ENCODE data around the gene RHOG.
"Not testable (repeated sequence)": the region's sequence is repeated elsewhere in the genome, so short reads cannot be mapped to it uniquely, and the experiment has no call there.

The RHOG gene

DNA sequence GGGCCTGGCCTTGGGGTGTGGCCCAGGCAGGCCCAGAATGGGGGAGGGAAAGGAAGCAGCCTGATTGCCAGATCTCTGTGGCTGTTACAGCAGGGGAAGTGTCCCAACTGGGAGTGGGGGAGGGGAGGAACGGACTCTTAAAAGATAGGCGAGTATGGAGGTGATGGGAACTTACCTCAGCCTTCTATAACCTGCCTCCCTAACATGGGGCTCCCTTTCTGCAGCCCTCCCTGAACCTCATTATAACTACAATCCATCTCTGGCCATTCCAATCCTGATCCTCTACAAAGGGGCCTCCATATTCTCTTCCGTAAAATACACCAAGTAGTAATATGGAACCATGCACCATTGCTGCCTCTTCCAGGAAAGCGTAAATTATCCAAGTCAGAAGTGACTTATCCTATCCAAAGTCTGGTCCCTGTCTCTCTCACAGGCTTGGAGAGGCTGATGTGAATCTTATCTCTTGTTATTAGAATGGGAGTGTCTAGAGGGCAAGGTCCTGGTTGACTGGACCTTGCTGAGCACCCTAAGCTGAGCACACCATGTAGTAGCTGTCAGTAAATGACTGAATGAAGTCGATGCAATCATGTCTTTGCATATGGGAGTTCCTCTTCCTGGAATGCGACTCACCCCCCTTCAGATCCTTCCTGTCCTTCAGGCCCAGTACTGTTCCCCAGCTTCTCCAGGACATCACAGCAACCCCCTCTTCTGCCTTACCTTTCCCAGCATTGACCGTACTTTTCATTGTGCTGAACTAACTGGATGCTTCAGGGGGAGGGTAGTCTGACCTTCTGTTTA lies 5.9 kb downstream of the RHOG start:
- peak in 9 of 51 donors; percentile 13 to 55 (median 33) for DNase-seq

DNA sequence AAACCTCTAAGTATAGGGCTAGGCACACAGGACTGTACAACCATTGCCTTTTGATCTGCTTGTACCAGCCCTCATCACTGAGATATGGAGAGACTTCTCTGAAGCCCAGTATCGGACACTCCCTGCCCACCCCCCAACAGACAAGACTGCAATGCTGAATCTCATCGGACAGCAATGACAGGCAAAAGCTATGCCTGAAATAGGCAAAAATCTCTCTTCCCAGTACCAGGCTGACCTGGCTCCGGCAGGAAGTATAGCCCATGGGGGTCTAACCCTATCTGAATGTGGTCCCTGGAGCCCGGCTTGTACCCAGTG lies 6.5 kb downstream of the RHOG start:
- no peak for DNase-seq

DNA sequence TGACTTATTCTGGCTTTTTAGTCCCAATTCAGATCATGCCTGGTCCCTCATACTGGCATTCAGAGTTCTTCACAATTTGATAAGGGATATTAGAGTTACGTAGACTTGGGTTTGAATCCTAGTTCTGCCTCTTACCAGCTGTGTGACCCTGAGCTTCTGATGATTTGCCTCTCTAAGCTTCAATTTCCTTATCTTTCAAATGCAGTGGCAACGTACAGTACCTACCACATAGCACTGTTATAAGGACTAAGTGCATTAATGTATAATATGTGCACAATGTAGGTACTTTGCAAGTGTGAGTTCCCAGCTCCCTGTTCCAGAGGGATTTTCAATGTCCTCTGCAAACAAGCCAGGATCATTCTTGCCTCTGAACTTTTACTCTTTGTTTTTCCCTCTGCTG lies 7.3 kb downstream of the RHOG start:
- DNase-seq: no peak

DNA sequence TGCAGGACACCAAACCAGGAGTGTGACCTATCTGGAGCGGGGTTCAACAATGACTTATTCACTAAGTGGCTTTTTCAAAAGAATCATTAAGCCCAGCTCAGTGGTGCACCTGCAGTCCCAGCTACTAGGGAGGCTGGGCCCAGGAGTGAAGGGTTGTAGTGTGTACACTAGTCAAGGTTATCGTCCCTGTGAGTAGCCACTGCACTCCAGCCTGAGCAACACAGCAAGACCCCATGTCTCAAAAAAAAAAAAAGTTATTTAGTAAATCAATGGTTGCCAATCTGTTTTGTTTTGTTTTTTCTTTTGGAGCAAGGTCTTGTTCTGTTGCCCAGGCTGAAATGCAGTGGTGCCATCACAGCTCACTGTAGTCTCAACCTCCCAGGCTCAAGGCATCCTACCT lies 7.9 kb downstream of the RHOG start:
- peak in 1 of 51 donors; percentile 8 for DNase-seq

GRCh38 chr11:3831378-3832239 lies 9.2 kb downstream of the RHOG start:
- peak in 4 of 51 donors; percentile 8 to 36 (median 22) for DNase-seq

DNA sequence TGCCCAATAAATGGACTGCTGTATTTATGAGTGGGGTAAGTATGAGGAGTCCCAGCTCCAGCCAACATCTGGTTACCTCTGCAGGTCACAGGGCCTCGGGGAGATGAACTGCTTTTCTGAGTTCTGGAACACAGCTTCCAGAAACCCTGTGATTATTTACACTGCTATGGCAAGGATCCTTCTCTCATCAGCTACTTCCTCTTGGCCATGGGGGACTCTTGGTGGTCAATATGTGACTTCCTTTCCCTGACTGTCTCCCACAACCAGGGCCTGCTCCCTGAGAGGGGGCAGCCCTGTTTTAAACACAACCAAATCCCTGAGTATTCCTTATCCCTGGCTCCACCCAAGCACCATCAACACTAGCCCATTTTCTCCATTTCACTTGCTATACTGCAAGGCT lies 10.0 kb downstream of the RHOG start:
- no peak for DNase-seq

- no peak for DNase-seq
Observed at GRCh38 chr11:3830088-3830487, 10.7 kb downstream of the RHOG start.

GRCh38 chr11:3827434-3828186 lies 13.1 kb downstream of the RHOG start:
- DNase-seq: peak in 11 of 51 donors; percentile 24 to 59 (median 34)

- peak in 34 of 51 donors; percentile 24 to 90 (median 71) for DNase-seq
Observed at GRCh38 chr11:3826721-3827120, 14.0 kb downstream of the RHOG start.

DNA sequence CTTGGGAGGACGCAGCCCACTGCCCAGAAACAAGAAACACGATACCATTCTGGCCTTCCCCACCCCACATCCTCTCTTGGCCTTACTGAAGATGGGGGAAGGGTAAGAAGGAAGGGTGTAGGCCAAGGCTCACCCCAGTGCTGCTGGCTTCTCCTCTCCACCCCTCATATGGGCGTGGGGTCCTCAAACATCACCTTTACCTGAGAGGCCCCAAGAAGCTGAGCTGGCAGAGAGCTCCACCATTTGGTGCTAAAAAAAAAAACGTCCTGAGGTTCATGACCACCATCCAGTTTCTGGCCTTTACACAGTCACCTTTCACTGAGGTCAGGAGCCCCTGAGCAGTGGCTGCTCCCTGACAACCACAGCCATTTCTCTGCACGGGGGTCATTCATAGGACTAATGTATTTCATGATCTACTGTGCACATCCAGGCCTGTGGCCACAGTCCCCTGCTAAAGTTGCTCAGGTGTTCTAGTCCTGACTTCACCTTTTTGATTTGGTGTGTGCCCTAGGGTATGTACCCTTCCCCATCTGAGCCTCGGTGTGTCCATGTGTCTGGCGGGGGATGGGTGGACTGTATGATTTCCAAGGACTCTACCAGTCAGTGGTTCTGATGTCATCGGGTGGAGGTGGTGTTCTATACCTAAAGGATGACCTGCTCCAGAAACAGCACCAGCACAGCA lies 15.1 kb downstream of the RHOG start:
- DNase-seq: peak in 1 of 51 donors; percentile 19

DNA sequence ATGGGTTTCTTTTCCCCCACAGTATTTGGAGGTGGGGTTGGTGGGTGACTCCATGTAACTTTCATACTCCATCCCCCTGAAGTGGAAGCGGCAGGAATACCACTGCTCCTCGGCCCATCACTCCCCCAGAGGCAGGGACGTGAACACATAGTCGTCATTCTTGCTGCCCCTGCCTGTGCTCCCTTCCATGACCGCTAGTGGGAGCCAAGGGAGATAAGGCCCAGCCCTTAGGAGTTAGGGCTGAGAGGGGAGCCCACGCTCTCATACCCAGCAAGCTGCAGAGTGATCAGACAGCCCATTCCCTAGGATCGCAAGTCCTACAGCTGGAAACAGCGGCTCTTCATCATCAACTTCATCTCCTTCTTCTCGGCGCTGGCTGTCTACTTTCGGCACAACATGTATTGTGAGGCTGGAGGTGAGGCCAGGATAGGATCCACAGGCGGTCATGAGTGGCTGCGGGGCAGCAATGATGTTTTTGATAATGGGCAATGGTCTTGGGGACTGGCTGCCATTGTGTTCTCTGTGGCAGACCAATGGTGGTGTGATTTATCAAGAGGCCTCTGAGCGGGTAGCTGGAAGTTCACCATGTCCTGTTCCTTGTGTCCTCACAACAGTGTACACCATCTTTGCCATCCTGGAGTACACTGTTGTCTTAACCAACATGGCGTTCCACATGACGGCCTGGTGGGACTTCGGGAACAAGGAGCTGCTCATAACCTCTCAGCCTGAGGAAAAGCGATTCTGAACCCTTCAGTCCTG lies 15.9 kb downstream of the RHOG start:
- DNase-seq: peak in 27 of 51 donors; percentile 8 to 77 (median 52)

GRCh38 chr11:3823762-3824506 lies 16.8 kb downstream of the RHOG start:
- no peak for DNase-seq

DNA sequence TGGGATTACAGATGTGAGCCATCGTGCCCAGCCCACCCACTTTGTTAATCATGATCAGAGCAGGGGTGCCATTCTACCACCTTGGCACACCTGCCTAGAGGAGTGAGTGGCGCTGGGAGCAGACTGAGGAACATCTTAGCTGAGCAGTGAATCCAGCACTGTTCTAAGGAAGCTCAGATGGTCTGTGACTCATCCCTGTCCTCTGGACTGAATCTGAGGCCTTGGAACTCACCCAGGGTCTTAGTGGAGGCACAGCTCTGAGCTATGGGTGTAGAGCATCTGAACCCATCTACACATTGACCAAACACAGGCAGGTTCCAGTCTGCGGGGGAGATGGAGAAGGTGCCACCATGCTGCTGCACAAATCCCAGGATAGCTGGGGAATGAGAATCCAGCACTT lies 17.5 kb downstream of the RHOG start:
- DNase-seq: no peak

- no peak for DNase-seq
Observed at GRCh38 chr11:3822312-3822711, 18.4 kb downstream of the RHOG start.

- no peak for DNase-seq
Observed at GRCh38 chr11:3820971-3821370, 19.8 kb downstream of the RHOG start.

GRCh38 chr11:3817181-3817800 lies 23.5 kb downstream of the RHOG start:
- no peak for DNase-seq

DNA sequence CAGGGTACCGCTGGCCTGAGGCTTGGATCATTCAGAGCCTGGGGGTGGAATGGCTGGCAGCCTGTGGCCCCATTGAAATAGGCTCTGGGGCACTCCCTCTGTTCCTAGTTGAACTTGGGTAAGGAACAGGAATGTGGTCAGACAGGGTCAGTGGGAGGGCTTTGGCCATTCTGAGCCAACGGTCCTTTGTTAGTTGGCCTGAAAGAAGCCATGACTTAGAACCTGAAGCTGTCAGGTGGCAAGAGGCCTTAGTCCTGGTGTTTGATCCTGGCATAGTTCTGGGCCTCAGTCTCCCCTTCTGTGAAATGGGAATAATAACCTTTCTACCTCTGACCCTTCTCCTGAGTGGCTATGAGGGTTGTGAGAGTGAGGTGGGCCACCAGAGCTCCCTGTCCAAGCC lies 24.1 kb downstream of the RHOG start:
- no peak for DNase-seq

DNA sequence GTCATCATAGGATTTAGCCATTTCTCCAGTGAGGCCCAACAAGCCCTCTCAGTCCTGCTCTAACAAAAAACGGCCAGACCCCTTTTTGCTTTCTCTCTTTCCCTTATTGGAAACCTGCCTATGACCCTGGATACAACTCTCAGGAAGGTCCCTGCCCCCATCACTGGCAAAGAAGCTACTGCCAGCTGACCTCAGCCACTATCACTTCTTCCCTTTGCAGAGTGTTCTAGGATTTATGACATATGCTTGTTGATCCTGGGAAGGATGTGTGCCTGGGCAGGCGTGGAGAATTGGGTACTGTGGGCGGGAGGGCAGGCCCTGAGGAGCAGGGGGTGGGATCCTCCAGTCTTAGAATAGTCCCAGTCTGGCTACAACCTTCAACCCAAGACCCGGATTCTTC lies 24.9 kb downstream of the RHOG start:
- no peak for DNase-seq

DNA sequence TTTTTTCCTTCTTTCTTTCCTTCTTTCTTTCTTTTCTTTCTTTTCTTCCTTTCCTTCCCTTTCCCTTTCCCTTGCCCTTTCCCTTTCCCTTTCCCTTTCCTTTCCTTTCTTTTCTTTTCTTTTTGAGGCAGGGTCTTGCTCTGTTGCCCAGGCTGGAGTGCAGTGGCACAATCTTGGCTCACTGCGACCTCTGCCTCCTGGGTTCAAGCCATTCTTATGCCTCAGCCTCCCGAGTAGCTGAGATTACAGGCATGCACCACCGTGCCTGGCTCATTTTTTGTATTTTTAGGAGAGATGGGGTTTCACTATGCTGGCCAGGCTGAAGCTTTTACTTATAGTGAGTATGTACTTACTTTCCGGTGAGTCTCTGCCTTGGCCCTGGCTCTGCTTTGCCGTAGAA lies 25.9 kb downstream of the RHOG start:
- DNase-seq: not testable (repeated sequence)

Measured in hypothalamus (tissue), 51 donors.